GM12872 (cell line): ENCODE data around the gene JADE2.

Experiments used
- TF ChIP-seq, protein P1 (sequence below): IDR thresholded peaks from 3 replicates; pipeline ENCODE4 v1.5.1; 2011; ENCODE audit warnings: low read depth, mild to moderate bottlenecking, low read length, moderate library complexity; ENCODE audit not compliant: insufficient read depth

The JADE2 gene

DNA sequence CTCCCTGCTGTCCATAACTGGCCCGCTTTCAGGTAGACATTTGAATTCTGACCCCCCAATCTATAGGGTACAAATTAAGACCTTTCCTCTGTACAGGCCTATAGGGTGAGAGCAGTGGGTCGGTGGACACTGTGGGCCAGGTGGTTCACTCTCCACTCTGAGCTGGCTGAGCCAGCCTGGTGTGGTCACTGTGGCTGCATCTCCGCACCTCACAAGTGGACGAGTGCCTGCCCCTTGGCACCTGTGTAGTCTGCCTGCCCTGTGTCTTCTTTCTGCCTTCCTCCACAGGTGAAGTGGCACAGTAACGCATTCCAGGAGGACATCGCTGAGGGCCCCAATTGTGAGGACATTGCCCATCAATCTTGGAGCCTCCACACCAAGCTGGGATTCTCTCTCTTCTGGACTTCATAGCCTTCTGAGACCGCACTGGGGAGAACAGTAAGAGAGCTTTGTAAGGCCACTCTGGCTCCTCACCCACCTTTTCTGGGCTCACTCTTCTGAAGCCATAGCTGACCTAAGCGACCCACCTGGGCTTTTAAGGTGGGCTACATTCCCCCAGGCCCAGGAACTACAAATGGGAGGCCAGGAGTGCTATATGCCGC, 33.5 kb upstream of the JADE2 start:
- TF ChIP-seq, protein P1, sequence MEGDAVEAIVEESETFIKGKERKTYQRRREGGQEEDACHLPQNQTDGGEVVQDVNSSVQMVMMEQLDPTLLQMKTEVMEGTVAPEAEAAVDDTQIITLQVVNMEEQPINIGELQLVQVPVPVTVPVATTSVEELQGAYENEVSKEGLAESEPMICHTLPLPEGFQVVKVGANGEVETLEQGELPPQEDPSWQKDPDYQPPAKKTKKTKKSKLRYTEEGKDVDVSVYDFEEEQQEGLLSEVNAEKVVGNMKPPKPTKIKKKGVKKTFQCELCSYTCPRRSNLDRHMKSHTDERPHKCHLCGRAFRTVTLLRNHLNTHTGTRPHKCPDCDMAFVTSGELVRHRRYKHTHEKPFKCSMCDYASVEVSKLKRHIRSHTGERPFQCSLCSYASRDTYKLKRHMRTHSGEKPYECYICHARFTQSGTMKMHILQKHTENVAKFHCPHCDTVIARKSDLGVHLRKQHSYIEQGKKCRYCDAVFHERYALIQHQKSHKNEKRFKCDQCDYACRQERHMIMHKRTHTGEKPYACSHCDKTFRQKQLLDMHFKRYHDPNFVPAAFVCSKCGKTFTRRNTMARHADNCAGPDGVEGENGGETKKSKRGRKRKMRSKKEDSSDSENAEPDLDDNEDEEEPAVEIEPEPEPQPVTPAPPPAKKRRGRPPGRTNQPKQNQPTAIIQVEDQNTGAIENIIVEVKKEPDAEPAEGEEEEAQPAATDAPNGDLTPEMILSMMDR: no peak

DNA sequence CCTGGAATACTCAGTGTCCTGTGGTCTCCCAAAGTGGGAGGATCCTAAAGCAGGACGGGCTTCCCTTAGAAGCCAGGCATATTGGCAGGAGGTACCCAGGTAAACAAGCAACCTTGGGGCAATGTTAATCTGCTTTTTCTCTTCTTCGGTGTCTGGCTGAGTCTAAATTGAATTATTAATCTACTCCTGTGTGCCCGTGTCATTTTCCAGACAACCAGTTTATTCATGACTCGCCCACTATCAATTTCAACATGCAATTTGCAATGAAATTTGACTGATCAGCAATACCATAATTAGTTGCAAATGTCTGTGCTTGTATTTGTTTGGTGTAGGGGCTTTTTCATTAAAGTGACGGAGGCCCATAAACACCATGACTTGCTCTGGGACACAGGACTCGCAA, 32.9 kb upstream of the JADE2 start:
- TF ChIP-seq, protein P1: no peak

DNA sequence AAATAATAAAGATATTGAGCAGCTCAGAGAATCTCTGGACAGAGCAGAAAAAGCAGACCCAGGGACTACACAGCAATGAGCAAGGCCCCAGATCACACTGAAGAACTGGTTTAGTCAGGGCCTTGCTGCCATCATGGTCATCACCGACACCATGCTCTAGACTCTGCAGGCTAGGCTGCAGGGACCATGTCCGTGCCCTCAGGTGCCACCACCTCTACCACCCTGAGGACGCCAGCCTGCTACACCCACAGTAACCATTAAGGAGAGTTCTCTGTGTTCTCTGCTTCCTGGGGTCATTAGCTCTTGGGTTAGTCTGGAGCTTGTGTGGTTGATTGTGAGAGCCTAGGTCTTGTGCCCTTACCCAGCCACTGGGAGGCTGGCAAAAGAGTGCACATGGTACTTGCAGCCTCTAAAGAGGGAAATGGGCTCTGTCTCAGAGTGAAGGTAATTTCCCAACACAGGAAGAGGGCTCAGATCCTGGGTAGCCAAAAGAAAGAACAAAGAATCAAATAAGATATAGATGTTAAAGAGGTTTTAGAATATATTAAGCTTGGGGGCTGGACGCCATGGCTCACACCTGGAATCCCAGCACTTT, 31.9 kb upstream of the JADE2 start:
- TF ChIP-seq, protein P1: no peak

DNA sequence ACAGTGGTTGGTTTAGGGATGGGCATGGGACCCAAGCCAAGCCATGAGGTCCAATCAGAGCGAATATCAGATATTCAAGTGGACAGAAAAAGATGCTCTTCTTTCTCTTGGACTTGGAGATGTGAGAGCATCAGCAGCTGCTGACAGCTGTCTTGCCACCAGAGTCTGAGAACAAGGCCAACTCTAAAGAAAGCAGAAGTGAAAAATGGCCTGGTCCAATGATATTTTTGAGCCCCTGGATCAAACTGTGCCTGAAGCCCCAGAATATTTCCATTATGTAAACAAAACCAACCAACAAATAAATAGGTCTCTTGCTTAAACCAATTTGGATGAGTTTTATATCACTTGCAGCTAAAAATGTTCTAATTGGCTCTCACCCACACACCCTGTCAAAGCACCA, 30.7 kb upstream of the JADE2 start:
- TF ChIP-seq, protein P1: no peak

DNA sequence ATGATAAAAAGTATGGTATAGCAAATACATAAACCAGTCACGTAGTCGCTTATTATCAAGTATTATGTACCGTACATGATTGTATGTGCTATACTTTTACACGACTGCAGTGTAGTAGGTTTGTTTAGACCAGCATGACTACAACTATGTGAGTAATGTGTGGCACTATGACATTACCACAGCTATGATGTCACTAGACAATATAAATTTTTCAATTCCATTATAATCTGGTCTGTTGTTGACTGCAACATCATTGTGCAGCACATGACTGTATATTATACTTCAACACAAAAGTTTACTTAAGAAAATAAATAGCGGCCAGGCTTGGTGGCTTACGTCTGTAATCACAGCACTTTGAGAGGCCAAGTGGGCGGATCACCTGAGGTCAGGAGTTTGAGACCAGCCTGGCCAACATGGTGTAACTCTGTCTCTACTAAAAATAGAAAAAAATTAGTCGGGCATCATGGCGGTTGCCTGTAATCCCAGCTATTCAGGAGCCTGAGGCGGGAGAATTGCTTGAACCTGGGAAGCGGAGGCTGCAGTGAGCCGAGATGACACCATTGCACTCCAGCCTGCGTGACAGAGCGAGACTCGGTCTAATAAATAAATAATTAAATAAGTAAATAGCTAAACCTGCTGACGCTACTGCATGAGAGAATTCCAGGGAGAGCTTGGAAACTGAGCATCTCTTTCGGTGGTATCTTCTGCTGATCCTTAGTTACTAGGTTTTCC, 24.6 kb upstream of the JADE2 start:
- TF ChIP-seq, protein P1: no peak

DNA sequence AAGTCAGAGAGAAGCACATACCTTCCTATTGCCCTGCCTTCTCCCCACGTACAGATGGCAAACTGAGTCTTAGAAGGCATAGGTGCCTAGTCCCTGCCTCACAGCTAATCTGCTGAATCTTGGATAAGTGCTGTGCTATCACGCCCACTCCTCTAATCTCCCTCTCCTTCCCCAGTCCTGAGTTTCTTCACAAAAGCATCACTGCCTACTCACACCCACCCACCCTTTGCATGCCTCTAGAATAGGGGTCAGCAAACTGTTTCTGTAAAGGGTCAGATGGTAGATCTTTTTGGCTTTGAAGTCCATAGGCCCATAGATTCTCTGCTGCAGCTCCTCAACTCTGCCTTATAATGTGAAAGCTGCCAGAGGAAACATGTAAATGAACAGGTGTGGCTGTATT, 23.2 kb upstream of the JADE2 start:
- TF ChIP-seq, protein P1: no peak

DNA sequence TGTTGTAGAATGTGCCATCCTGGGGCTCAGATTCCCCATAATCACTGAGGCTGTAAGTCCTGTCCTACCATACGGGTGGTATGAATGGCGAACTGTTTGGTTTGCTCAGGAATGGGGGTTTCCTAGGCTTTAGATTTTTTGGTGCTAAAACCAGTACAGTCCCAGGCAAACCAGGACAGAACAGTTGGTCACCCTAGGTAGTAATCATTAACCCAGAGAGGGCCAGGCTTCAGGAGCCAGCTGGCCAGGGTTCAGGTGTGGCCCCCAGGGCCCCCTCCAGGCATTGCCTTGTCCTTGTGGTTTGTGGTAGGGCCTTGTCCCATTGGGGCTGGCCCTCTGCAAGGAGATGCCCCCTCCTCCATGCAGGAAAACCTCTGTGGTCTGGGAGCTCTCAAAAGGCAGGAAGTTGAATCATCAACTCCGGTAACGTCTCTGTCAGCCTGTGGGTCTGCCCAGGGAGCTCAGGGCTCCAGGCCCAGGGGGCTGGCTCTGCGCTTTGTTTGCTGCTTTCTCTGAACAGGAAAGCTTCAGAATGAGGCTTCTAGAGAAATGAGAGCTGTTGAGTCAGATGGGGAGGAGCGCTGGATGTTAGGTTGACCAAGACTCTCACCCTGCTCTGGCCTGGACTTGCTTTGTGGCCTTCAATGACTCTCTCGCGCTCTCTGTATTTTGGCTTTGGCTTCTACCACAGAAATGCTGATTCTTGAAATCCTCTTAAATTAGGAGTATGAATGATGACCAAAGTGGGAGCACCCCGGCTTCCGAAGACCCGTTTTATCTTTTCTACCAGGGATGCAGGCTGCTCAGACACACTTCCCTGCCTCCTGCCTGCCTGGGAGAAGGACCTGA, 22.2 kb upstream of the JADE2 start:
- TF ChIP-seq, protein P1: no peak
